GM18498 (cell line): ENCODE data around the gene GPS1.
A peak's percentile ranks its signal among the peaks of the same experiment; 100 is the strongest.

Source experiments
- ATAC-seq: cut with Tn5 transposase; IDR thresholded peaks from one replicate; pipeline ENCODE4 v1.9.1; 2021; ENCODE audit warnings: mild to moderate bottlenecking, moderate library complexity; ENCODE audit not compliant: unreplicated experiment

GPS1 gene

GRCh38 chr17:82051776-82052637 lies at the start of gene GPS1, which contains the start of gene RFNG:
GPS1 (plus strand) TSS chr17:82051898; CDS start chr17:82051932, 34 bp downstream.
RFNG (minus strand) TSS chr17:82051811; CDS start chr17:82051766, 45 bp downstream.
- peak; percentile 73 for ATAC-seq

- no peak for ATAC-seq
Measured at GRCh38 chr17:82003411-82004381, 48.0 kb upstream of the GPS1 start.

- no peak for ATAC-seq
Measured at GRCh38 chr17:82004517-82005455, 46.9 kb upstream of the GPS1 start.

- no peak for ATAC-seq
Measured at GRCh38 chr17:82005701-82006348, 45.9 kb upstream of the GPS1 start.

- no peak for ATAC-seq
Measured at GRCh38 chr17:82006468-82007227, 45.0 kb upstream of the GPS1 start.

- no peak for ATAC-seq
Measured at GRCh38 chr17:82007228-82007494, 44.5 kb upstream of the GPS1 start.

GRCh38 chr17:82007495-82008257 lies 44.0 kb upstream of the GPS1 start:
- no peak for ATAC-seq

- ATAC-seq: no peak
Measured at GRCh38 chr17:82008258-82008940, 43.3 kb upstream of the GPS1 start.

GRCh38 chr17:82008941-82009405 lies 42.7 kb upstream of the GPS1 start:
- no peak for ATAC-seq

- no peak for ATAC-seq
Measured at GRCh38 chr17:82009413-82009812, 42.3 kb upstream of the GPS1 start.

GRCh38 chr17:82010575-82011525 lies 40.8 kb upstream of the GPS1 start:
- ATAC-seq: no peak

- ATAC-seq: no peak
Measured at GRCh38 chr17:82011617-82012187, 40.0 kb upstream of the GPS1 start.

- ATAC-seq: no peak
Measured at GRCh38 chr17:82012261-82012639, 39.4 kb upstream of the GPS1 start.

GRCh38 chr17:82012640-82013295 lies 38.9 kb upstream of the GPS1 start:
- no peak for ATAC-seq

GRCh38 chr17:82013341-82013740 lies 38.4 kb upstream of the GPS1 start:
- no peak for ATAC-seq

GRCh38 chr17:82013772-82014321 lies 37.9 kb upstream of the GPS1 start:
- no peak for ATAC-seq
